Tibial artery (tissue), 4 donors: ENCODE data around the gene DLG5.

Experiments
- DNase-seq, 2 donors: peaks; one replicate each; pipeline ENCODE4 v3.0.0-alpha.2; 2019
- H3K27ac ChIP-seq, 2 donors: fragments of 200-600 bp; sonication (generic) in 1 of 2; 1 replicate in 1 of 2; 2 replicates in 1 of 2; pipeline ENCODE4 v1.5.1; 2018 to 2019; ENCODE audit warnings: mild to moderate bottlenecking in 1 of 2
- H3K27me3 ChIP-seq, 2 donors: fragments of 200-600 bp; sonication (generic) in 1 of 2; one replicate each; pipeline versions ENCODE4 v1.5.1 to v1.6.0; 2016 to 2019
- H3K36me3 ChIP-seq, 3 donors: fragments of 200-600 bp; sonication (generic) in 2 of 3; one replicate each; pipeline ENCODE4 v1.5.1; 2016 to 2019; ENCODE audit warnings: mild to moderate bottlenecking in 2 of 3
- H3K4me1 ChIP-seq, 4 donors: fragments of 200-600 bp; sonication (generic) in 2 of 4; 1 replicate in 3 of 4; 2 replicates in 1 of 4; pipeline ENCODE4 v1.5.1; 2016 to 2019
- H3K4me3 ChIP-seq, 2 donors: fragments of 200-600 bp; sonication (generic) in 1 of 2; 1 replicate in 1 of 2; 2 replicates in 1 of 2; pipeline ENCODE4 v1.5.1; 2018 to 2019; ENCODE audit warnings: mild to moderate bottlenecking in 2 of 2
- H3K9me3 ChIP-seq, 3 donors: fragments of 200-600 bp; sonication (generic) in 1 of 3; one replicate each; pipeline ENCODE4 v1.5.1; 2016 to 2019
- CTCF ChIP-seq, 2 experiments: fragments of 200-600 bp in 1 of 2; fragments of 450-650 bp in 1 of 2; IDR thresholded peaks; one replicate each; pipeline ENCODE4 v1.5.1; 2017 to 2019; ENCODE audit warnings: antibody characterized with exemption in 2 of 2, mild to moderate bottlenecking in 1 of 2, moderate library complexity in 1 of 2
- intact Hi-C: fragments of 100-400 bp; cut with DNase I; formaldehyde crosslinking; loops from one replicate; pipeline ENCODE4 v1.15.0; 2023; ENCODE audit warnings: low total_unique reads

Gene DLG5

GRCh38 chr10:77896058-77896457 is 30.5 kb downstream of the DLG5 start:
- Histone ChIP-seq H3K36me3 (no peaks in the 10 kb centered on the region), H3K4me1 (peaks cover 0 to 66% (median 17%) of the 10 kb centered on the region in 4 donors), H3K4me3 (no peak overlapping the region), H3K27ac (no peak overlapping the region), H3K27me3 (no peaks in the 10 kb centered on the region), H3K9me3 (no peaks in the 10 kb centered on the region)
- intact Hi-C loops, result no loop called here
- DNase-seq, result no peak
- TF ChIP-seq CTCF (IDR thresholded peaks at IDR 0.05), result no peak

- no peaks in the 10 kb centered on the region for H3K27me3 ChIP-seq
- no peak for DNase-seq
- H3K4me1 ChIP-seq, result peaks cover 0 to 65% (median 15%) of the 10 kb centered on the region in 4 donors
- TF ChIP-seq CTCF (IDR thresholded peaks at IDR 0.05), result no peak
- H3K4me3 ChIP-seq, result no peak overlapping the region
- no peaks in the 10 kb centered on the region for H3K9me3 ChIP-seq
- H3K36me3 ChIP-seq, result no peaks in the 10 kb centered on the region
- intact Hi-C loops, result no loop called here
- H3K27ac ChIP-seq, result no peak overlapping the region
Measured at GRCh38 chr10:77894058-77894457, 32.5 kb downstream of the DLG5 start.

GRCh38 chr10:77893386-77893785 is 33.2 kb downstream of the DLG5 start:
- peaks cover 0 to 65% (median 17%) of the 10 kb centered on the region in 4 donors for H3K4me1 ChIP-seq
- H3K9me3 ChIP-seq, result no peaks in the 10 kb centered on the region
- H3K36me3 ChIP-seq, result no peaks in the 10 kb centered on the region
- TF ChIP-seq CTCF (IDR thresholded peaks at IDR 0.05), result no peak
- H3K27ac ChIP-seq, result no peak overlapping the region
- no peaks in the 10 kb centered on the region for H3K27me3 ChIP-seq
- H3K4me3 ChIP-seq, result no peak overlapping the region
- no peak for DNase-seq
- intact Hi-C loops, result no loop called here

- H3K27ac ChIP-seq, result no peak overlapping the region
- DNase-seq, result no peak
- H3K9me3 ChIP-seq, result no peaks in the 10 kb centered on the region
- peaks cover 0 to 65% (median 21%) of the 10 kb centered on the region in 4 donors for H3K4me1 ChIP-seq
- no peak overlapping the region for H3K4me3 ChIP-seq
- intact Hi-C loops, result no loop called here
- H3K36me3 ChIP-seq, result no peaks in the 10 kb centered on the region
- TF ChIP-seq CTCF (IDR thresholded peaks at IDR 0.05), result no peak
- H3K27me3 ChIP-seq, result no peaks in the 10 kb centered on the region
Measured at GRCh38 chr10:77892761-77893160, 33.8 kb downstream of the DLG5 start.

- no peaks in the 10 kb centered on the region for H3K9me3 ChIP-seq
- H3K36me3 ChIP-seq, result no peaks in the 10 kb centered on the region
- no peak overlapping the region for H3K4me3 ChIP-seq
- H3K27ac ChIP-seq, result no peak overlapping the region
- intact Hi-C loops, result no loop called here
- no peak for TF ChIP-seq CTCF (IDR thresholded peaks at IDR 0.05)
- DNase-seq, result no peak
- H3K4me1 ChIP-seq, result peaks cover 0 to 69% (median 25%) of the 10 kb centered on the region in 4 donors
- no peaks in the 10 kb centered on the region for H3K27me3 ChIP-seq
Measured at GRCh38 chr10:77892021-77892739, 34.4 kb downstream of the DLG5 start.
